Measurements from ENCODE around the gene MMP11.

MMP11 gene

GRCh38 chr22:23789638-23790037, 17.0 kb downstream of the MMP11 start:
- Mint-ChIP-seq H3K36me3 (ENCODE audit: low read depth) (peaks cover 40% of the 10 kb centered on the region), H3K9me3 (no peaks in the 10 kb centered on the region), H3K4me1 (ENCODE audit: low read depth) (peaks cover 21% of the 10 kb centered on the region), H3K27ac (no peak overlapping the region), H3K4me3 (no peak overlapping the region), H3K27me3 (peaks cover under 1% of the 10 kb centered on the region)
- intact Hi-C loops (cut with micrococcal nuclease), result loop anchor here (5.0 to 10.0 kb wide), 2 partner anchors 48 to 125 kb away; partner anchors contain the start of gene DERL3

GRCh38 chr22:23790819-23791737, 18.4 kb downstream of the MMP11 start:
- Mint-ChIP-seq H3K4me3 (no peak overlapping the region), H3K9me3 (no peaks in the 10 kb centered on the region), H3K27ac (no peak overlapping the region), H3K36me3 (ENCODE audit: low read depth) (peaks cover 55% of the 10 kb centered on the region), H3K27me3 (no peaks in the 10 kb centered on the region), H3K4me1 (ENCODE audit: low read depth) (peaks cover 21% of the 10 kb centered on the region)
- intact Hi-C loops (cut with micrococcal nuclease), result no loop called here

- H3K36me3 Mint-ChIP-seq (ENCODE audit: low read depth), result peaks cover 64% of the 10 kb centered on the region
- intact Hi-C loops (cut with micrococcal nuclease), result no loop called here
- peaks cover 16% of the 10 kb centered on the region for H3K4me1 Mint-ChIP-seq (ENCODE audit: low read depth)
- H3K27me3 Mint-ChIP-seq, result no peaks in the 10 kb centered on the region
- H3K27ac Mint-ChIP-seq, result no peak overlapping the region
- no peaks in the 10 kb centered on the region for H3K9me3 Mint-ChIP-seq
- H3K4me3 Mint-ChIP-seq, result no peak overlapping the region
Observed at GRCh38 chr22:23791738-23792645, 19.3 kb downstream of the MMP11 start.

- intact Hi-C loops (cut with micrococcal nuclease), result no loop called here
- H3K27me3 Mint-ChIP-seq, result no peaks in the 10 kb centered on the region
- peaks cover 77% of the 10 kb centered on the region for H3K36me3 Mint-ChIP-seq (ENCODE audit: low read depth)
- peaks cover 7% of the 10 kb centered on the region for H3K4me1 Mint-ChIP-seq (ENCODE audit: low read depth)
- no peaks in the 10 kb centered on the region for H3K9me3 Mint-ChIP-seq
- no peak overlapping the region for H3K4me3 Mint-ChIP-seq
- H3K27ac Mint-ChIP-seq, result no peak overlapping the region
Observed at GRCh38 chr22:23793326-23793725, 20.7 kb downstream of the MMP11 start.

GRCh38 chr22:23796461-23796860, 23.8 kb downstream of the MMP11 start:
- no peak overlapping the region for H3K27ac Mint-ChIP-seq
- no peaks in the 10 kb centered on the region for H3K27me3 Mint-ChIP-seq
- H3K4me1 Mint-ChIP-seq (ENCODE audit: low read depth), result peaks cover 11% of the 10 kb centered on the region
- H3K4me3 Mint-ChIP-seq, result no peak overlapping the region
- H3K36me3 Mint-ChIP-seq (ENCODE audit: low read depth), result peaks cover 100% of the 10 kb centered on the region
- H3K9me3 Mint-ChIP-seq, result no peaks in the 10 kb centered on the region
- intact Hi-C loops (cut with micrococcal nuclease), result no loop called here

- Mint-ChIP-seq H3K27me3 (no peaks in the 10 kb centered on the region), H3K36me3 (ENCODE audit: low read depth) (peaks cover 100% of the 10 kb centered on the region), H3K4me1 (ENCODE audit: low read depth) (peaks cover 11% of the 10 kb centered on the region), H3K9me3 (no peaks in the 10 kb centered on the region), H3K4me3 (no peak overlapping the region), H3K27ac (peak overlapping the region; percentile 5)
- intact Hi-C loops (cut with micrococcal nuclease), result no loop called here
Observed at GRCh38 chr22:23800297-23801237, 27.9 kb downstream of the MMP11 start.

GRCh38 chr22:23801238-23801821, 28.7 kb downstream of the MMP11 start:
- peak overlapping the region; percentile 37 for H3K27ac Mint-ChIP-seq
- H3K36me3 Mint-ChIP-seq (ENCODE audit: low read depth), result peaks cover 100% of the 10 kb centered on the region
- intact Hi-C loops (cut with micrococcal nuclease), result no loop called here
- H3K9me3 Mint-ChIP-seq, result no peaks in the 10 kb centered on the region
- no peak overlapping the region for H3K4me3 Mint-ChIP-seq
- no peaks in the 10 kb centered on the region for H3K27me3 Mint-ChIP-seq
- peaks cover 11% of the 10 kb centered on the region for H3K4me1 Mint-ChIP-seq (ENCODE audit: low read depth)

- peaks cover 100% of the 10 kb centered on the region for H3K36me3 Mint-ChIP-seq (ENCODE audit: low read depth)
- H3K4me3 Mint-ChIP-seq, result no peak overlapping the region
- intact Hi-C loops (cut with micrococcal nuclease), result no loop called here
- H3K27me3 Mint-ChIP-seq, result no peaks in the 10 kb centered on the region
- H3K27ac Mint-ChIP-seq, result peak overlapping the region; percentile 37
- no peaks in the 10 kb centered on the region for H3K9me3 Mint-ChIP-seq
- peaks cover 11% of the 10 kb centered on the region for H3K4me1 Mint-ChIP-seq (ENCODE audit: low read depth)
Observed at GRCh38 chr22:23801886-23802377, 29.3 kb downstream of the MMP11 start.

- Mint-ChIP-seq H3K4me3 (no peak overlapping the region), H3K36me3 (ENCODE audit: low read depth) (peaks cover 100% of the 10 kb centered on the region), H3K9me3 (no peaks in the 10 kb centered on the region), H3K27ac (no peak overlapping the region), H3K4me1 (ENCODE audit: low read depth) (peaks cover 11% of the 10 kb centered on the region), H3K27me3 (no peaks in the 10 kb centered on the region)
- intact Hi-C loops (cut with micrococcal nuclease), result no loop called here
Observed at GRCh38 chr22:23803001-23803819, 30.6 kb downstream of the MMP11 start.

GRCh38 chr22:23804781-23805291, 32.2 kb downstream of the MMP11 start:
- Mint-ChIP-seq H3K4me3 (no peak overlapping the region), H3K36me3 (ENCODE audit: low read depth) (peaks cover 100% of the 10 kb centered on the region), H3K27me3 (no peaks in the 10 kb centered on the region), H3K4me1 (ENCODE audit: low read depth) (peaks cover 11% of the 10 kb centered on the region), H3K27ac (no peak overlapping the region), H3K9me3 (no peaks in the 10 kb centered on the region)
- intact Hi-C loops (cut with micrococcal nuclease), result no loop called here

- Mint-ChIP-seq H3K9me3 (no peaks in the 10 kb centered on the region), H3K27me3 (no peaks in the 10 kb centered on the region), H3K4me3 (no peak overlapping the region), H3K27ac (no peak overlapping the region), H3K4me1 (ENCODE audit: low read depth) (peaks cover 5% of the 10 kb centered on the region), H3K36me3 (ENCODE audit: low read depth) (peaks cover 100% of the 10 kb centered on the region)
- intact Hi-C loops (cut with micrococcal nuclease), result no loop called here
Observed at GRCh38 chr22:23806837-23807236, 34.2 kb downstream of the MMP11 start.

- H3K27ac Mint-ChIP-seq, result no peak overlapping the region
- no peaks in the 10 kb centered on the region for H3K27me3 Mint-ChIP-seq
- no peaks in the 10 kb centered on the region for H3K9me3 Mint-ChIP-seq
- H3K36me3 Mint-ChIP-seq (ENCODE audit: low read depth), result peaks cover 98% of the 10 kb centered on the region
- intact Hi-C loops (cut with micrococcal nuclease), result no loop called here
- no peak overlapping the region for H3K4me3 Mint-ChIP-seq
- peaks cover 5% of the 10 kb centered on the region for H3K4me1 Mint-ChIP-seq (ENCODE audit: low read depth)
Observed at GRCh38 chr22:23812378-23812777, 39.7 kb downstream of the MMP11 start.
